ENCODE results near the gene BRSK2.

The BRSK2 gene

GRCh38 chr11:1343391-1344055 is 46.2 kb upstream of the BRSK2 start:
- TF ChIP-seq YY1 (IDR thresholded peaks at IDR 0.05; ENCODE audit: low read depth) (no peak), CREB1 (IDR thresholded peaks at IDR 0.05; ENCODE audit: low read depth) (no peak), EP300 (IDR thresholded peaks at IDR 0.05; ENCODE audit: borderline replicate concordance) (no peak), TEAD4 (IDR thresholded peaks at IDR 0.05) (no peak), REST (IDR thresholded peaks at IDR 0.05; ENCODE audit: low read depth) (no peak), FOXM1 (IDR thresholded peaks at IDR 0.05; ENCODE audit: borderline replicate concordance, low read depth) (no peak), TCF12 (IDR thresholded peaks at IDR 0.05; ENCODE audit: low read depth) (no peak), RAD21 (IDR thresholded peaks at IDR 0.05; ENCODE audit: low read depth) (no peak), CEBPB (IDR thresholded peaks at IDR 0.05) (no peak), MAX (IDR thresholded peaks at IDR 0.05) (no peak), TAF1 (IDR thresholded peaks at IDR 0.05; ENCODE audit: low read depth) (no peak), ZBTB7A (IDR thresholded peaks at IDR 0.05; ENCODE audit: low read depth) (no peak), EGR1 (IDR thresholded peaks at IDR 0.05) (no peak), USF1 (IDR thresholded peaks at IDR 0.05) (no peak), NFIC (IDR thresholded peaks at IDR 0.05) (no peak)

GRCh38 chr11:1344056-1344635 is 45.6 kb upstream of the BRSK2 start:
- TF ChIP-seq TEAD4 (IDR thresholded peaks at IDR 0.05) = no peak
- TF ChIP-seq REST (IDR thresholded peaks at IDR 0.05; ENCODE audit: low read depth) = no peak
- no peak for TF ChIP-seq TCF12 (IDR thresholded peaks at IDR 0.05; ENCODE audit: low read depth)
- no peak for TF ChIP-seq USF1 (IDR thresholded peaks at IDR 0.05)
- no peak for TF ChIP-seq RAD21 (IDR thresholded peaks at IDR 0.05; ENCODE audit: low read depth)
- no peak for TF ChIP-seq CREB1 (IDR thresholded peaks at IDR 0.05; ENCODE audit: low read depth)
- no peak for TF ChIP-seq EP300 (IDR thresholded peaks at IDR 0.05; ENCODE audit: borderline replicate concordance)
- no peak for TF ChIP-seq MAX (IDR thresholded peaks at IDR 0.05)
- no peak for TF ChIP-seq ZBTB7A (IDR thresholded peaks at IDR 0.05; ENCODE audit: low read depth)
- no peak for TF ChIP-seq NFIC (IDR thresholded peaks at IDR 0.05)
- TF ChIP-seq CEBPB (IDR thresholded peaks at IDR 0.05) = no peak
- no peak for TF ChIP-seq TAF1 (IDR thresholded peaks at IDR 0.05; ENCODE audit: low read depth)

GRCh38 chr11:1345737-1346513 is 43.8 kb upstream of the BRSK2 start:
- TF ChIP-seq EP300 (IDR thresholded peaks at IDR 0.05; ENCODE audit: borderline replicate concordance) (no peak), NFIC (IDR thresholded peaks at IDR 0.05) (no peak), USF1 (IDR thresholded peaks at IDR 0.05) (no peak), TCF12 (IDR thresholded peaks at IDR 0.05; ENCODE audit: low read depth) (no peak), EGR1 (IDR thresholded peaks at IDR 0.05) (no peak), FOXM1 (IDR thresholded peaks at IDR 0.05; ENCODE audit: borderline replicate concordance, low read depth) (no peak), ZBTB7A (IDR thresholded peaks at IDR 0.05; ENCODE audit: low read depth) (no peak)

- TF ChIP-seq TEAD4 (IDR thresholded peaks at IDR 0.05) (no peak), NFIC (IDR thresholded peaks at IDR 0.05) (no peak), TAF1 (IDR thresholded peaks at IDR 0.05; ENCODE audit: low read depth) (no peak), USF1 (IDR thresholded peaks at IDR 0.05) (no peak), ZBTB7A (IDR thresholded peaks at IDR 0.05; ENCODE audit: low read depth) (no peak), MAX (IDR thresholded peaks at IDR 0.05) (no peak), FOXM1 (IDR thresholded peaks at IDR 0.05; ENCODE audit: borderline replicate concordance, low read depth) (no peak), CREB1 (IDR thresholded peaks at IDR 0.05; ENCODE audit: low read depth) (no peak), RAD21 (IDR thresholded peaks at IDR 0.05; ENCODE audit: low read depth) (no peak), TCF12 (IDR thresholded peaks at IDR 0.05; ENCODE audit: low read depth) (no peak)
Measured at GRCh38 chr11:1346669-1347390, 42.9 kb upstream of the BRSK2 start.
